IMR-90 (cell line): ENCODE data around the gene PSORS1C2. TPM values are rescaled to one million over a fixed set of nuclear protein-coding genes. Genes with fewer than 3 reads are reported as not detected.

Source experiments
- ATAC-seq: fragments of 200-7000 bp; cut with Tn5 transposase; 2 replicates; pipeline ENCODE4 v1.9.1; 2020; ENCODE audit warnings: low read depth, mild to moderate bottlenecking, moderate library complexity
- BruUV-seq: library from RNA; stranded (reverse); fragments of 400-500 nt; replicated peaks from 2 replicates; lab custom pipeline; 2021; lab: Mats Ljungman, UMichigan
- CTCF ChIA-PET: fragments of 300-600 bp; formaldehyde crosslinking; extraction: SDS; loops from one replicate; lab custom pipeline; 2021; ENCODE audit warnings: antibody characterized with exemption; lab: Yijun Ruan, JAX
- POLR2A ChIA-PET: fragments of 300-600 bp; sonication (Branson Sonifier 250); formaldehyde crosslinking; loops from one replicate; lab custom pipeline; 2022; ENCODE audit warnings: antibody characterized with exemption; ENCODE audit not compliant: unreplicated experiment; lab: Charles Lee
- DNase-seq: peaks from one replicate; pipeline ENCODE4 v3.0.0; 2013
- H2AFZ ChIP-seq: replicated peaks from 2 replicates; pipeline ENCODE3; 2013; ENCODE audit warnings: low read length, mild to moderate bottlenecking; ENCODE audit not compliant: poor library complexity
- H2AK5ac ChIP-seq: 2 replicates; pipeline ENCODE4 v1.6.1; 2013; ENCODE audit warnings: low read depth, low read length, inconsistent platforms
- H2AK9ac ChIP-seq: replicated peaks from 2 replicates; pipeline ENCODE3; 2013; ENCODE audit warnings: mild to moderate bottlenecking, low read depth, low read length, moderate library complexity; ENCODE audit not compliant: poor library complexity
- H2BK120ac ChIP-seq: 2 replicates; pipeline ENCODE4 v1.6.1; 2013; ENCODE audit warnings: low read depth, low read length, inconsistent platforms
- H2BK15ac ChIP-seq: 3 replicates; pipeline ENCODE4 v1.6.1; 2013; ENCODE audit warnings: low read depth, low read length, inconsistent platforms
- H2BK20ac ChIP-seq: 2 replicates; pipeline ENCODE4 v1.6.1; 2013; ENCODE audit warnings: low read depth, mild to moderate bottlenecking, inconsistent platforms, low read length, moderate library complexity
- H2BK5ac ChIP-seq: 2 replicates; pipeline ENCODE4 v1.6.1; 2013; ENCODE audit warnings: mild to moderate bottlenecking, low read depth, low read length, inconsistent platforms; ENCODE audit not compliant: poor library complexity, severe bottlenecking
- H3K14ac ChIP-seq: replicated peaks from 2 replicates; pipeline ENCODE4 v1.6.1; 2013; ENCODE audit warnings: low read depth, low read length, inconsistent platforms
- H3K18ac ChIP-seq: 2 replicates; pipeline ENCODE4 v1.6.1; 2013; ENCODE audit warnings: low read depth, low read length, control low read depth
- H3K23ac ChIP-seq: 2 replicates; pipeline ENCODE4 v1.6.1; 2013; ENCODE audit warnings: low read depth, low read length, inconsistent platforms
- H3K27ac ChIP-seq: 2 replicates; pipeline ENCODE4 v1.5.1; 2013; ENCODE audit warnings: mild to moderate bottlenecking, control low read depth, low read length; ENCODE audit not compliant: insufficient read depth
- H3K27me3 ChIP-seq: 2 replicates; pipeline ENCODE4 v1.6.1; 2013; ENCODE audit warnings: low read length; ENCODE audit not compliant: control insufficient read depth, insufficient read depth
- H3K36me3 ChIP-seq: 2 replicates; pipeline ENCODE4 v1.6.1; 2013; ENCODE audit warnings: low read length, mixed read lengths; ENCODE audit not compliant: control insufficient read depth, insufficient read depth
- H3K4ac ChIP-seq: 2 replicates; pipeline ENCODE4 v1.6.1; 2013; ENCODE audit warnings: low read depth, low read length, inconsistent platforms
- H3K4me1 ChIP-seq: 2 replicates; pipeline ENCODE4 v1.6.1; 2013; ENCODE audit warnings: low read length, mixed read lengths; ENCODE audit not compliant: control insufficient read depth, insufficient read depth
- H3K4me2 ChIP-seq: 2 replicates; pipeline ENCODE4 v1.6.1; 2013; ENCODE audit warnings: low read depth, mild to moderate bottlenecking, control low read depth, low read length, moderate library complexity
- H3K4me3 ChIP-seq: 2 replicates; pipeline ENCODE4 v1.5.1; 2013; ENCODE audit warnings: low read depth, mild to moderate bottlenecking, control low read depth, low read length, moderate library complexity; ENCODE audit not compliant: insufficient read depth
- H3K56ac ChIP-seq: 2 replicates; pipeline ENCODE4 v1.6.1; 2013; ENCODE audit warnings: low read length, inconsistent platforms; ENCODE audit not compliant: insufficient read depth; ENCODE audit errors: extremely low read depth
- H3K79me1 ChIP-seq, 2 experiments: 2 replicates each; pipeline ENCODE4 v1.6.1; 2013; ENCODE audit warnings: low read length in 2 of 2, inconsistent platforms in 1 of 2, low read depth in 1 of 2
- H3K9ac ChIP-seq: 2 replicates; pipeline ENCODE4 v1.6.1; 2013; ENCODE audit warnings: low read depth, low read length, control low read depth
- H3K9me1 ChIP-seq: 2 replicates; pipeline ENCODE4 v1.6.1; 2013; ENCODE audit warnings: low read length, inconsistent platforms; ENCODE audit not compliant: insufficient read depth
- H3K9me3 ChIP-seq: 2 replicates; pipeline ENCODE4 v1.6.1; 2013; ENCODE audit warnings: low read length; ENCODE audit not compliant: control insufficient read depth, insufficient read depth
- H4K20me1 ChIP-seq: 2 replicates; pipeline ENCODE4 v1.6.1; 2013; ENCODE audit warnings: low read length, inconsistent platforms; ENCODE audit not compliant: insufficient read depth
- H4K5ac ChIP-seq: 2 replicates; pipeline ENCODE4 v1.6.1; 2013; ENCODE audit warnings: mild to moderate bottlenecking, low read depth, low read length, control low read depth
- H4K8ac ChIP-seq, 2 experiments: 2 replicates each; pipeline ENCODE4 v1.6.1; 2013; ENCODE audit warnings: low read depth in 2 of 2, low read length in 2 of 2, control low read depth in 1 of 2, inconsistent platforms in 1 of 2
- H4K91ac ChIP-seq: 2 replicates; pipeline ENCODE4 v1.6.1; 2013; ENCODE audit warnings: low read depth, low read length, inconsistent platforms; ENCODE audit not compliant: insufficient read depth
- CEBPB ChIP-seq: IDR thresholded peaks from 2 replicates; pipeline ENCODE4 v1.6.1; 2012; ENCODE audit warnings: low read depth, low read length, improper control_type of control experiment
- CHD1 ChIP-seq: IDR thresholded peaks from 2 replicates; pipeline ENCODE4 v1.6.1; 2012; ENCODE audit warnings: low read depth, low read length, improper control_type of control experiment
- CTCF ChIP-seq: conservative IDR thresholded peaks from 2 replicates; pipeline ENCODE4 v1.5.1; 2012; ENCODE audit warnings: mild to moderate bottlenecking, low read depth, low read length, improper control_type of control experiment
- ELK1 ChIP-seq: fragments of 150-350 bp; IDR thresholded peaks from 2 replicates; pipeline ENCODE4 v1.6.1; 2016; ENCODE audit warnings: low read depth, mild to moderate bottlenecking, low read length, moderate library complexity, borderline replicate concordance
- FOS ChIP-seq: fragments of 150-350 bp; IDR thresholded peaks from 2 replicates; pipeline ENCODE4 v1.6.1; 2016; ENCODE audit warnings: low read depth, low read length
- MAFK ChIP-seq: IDR thresholded peaks from 2 replicates; pipeline ENCODE4 v1.6.1; 2012; ENCODE audit warnings: low read depth, low read length, improper control_type of control experiment
- MAZ ChIP-seq: IDR thresholded peaks from 2 replicates; pipeline ENCODE4 v1.6.1; 2012; ENCODE audit warnings: low read depth, mild to moderate bottlenecking, low read length, improper control_type of control experiment, moderate library complexity, borderline replicate concordance
- MXI1 ChIP-seq: IDR thresholded peaks from 2 replicates; pipeline ENCODE4 v1.6.1; 2012; ENCODE audit warnings: low read depth, mild to moderate bottlenecking, low read length, moderate library complexity, borderline replicate concordance
- POLR2A ChIP-seq: IDR thresholded peaks from 2 replicates; pipeline ENCODE4 v1.6.1; 2012; ENCODE audit warnings: mild to moderate bottlenecking, low read depth, low read length
- RAD21 ChIP-seq: IDR thresholded peaks from 2 replicates; pipeline ENCODE4 v1.6.1; 2012; ENCODE audit warnings: low read length, improper control_type of control experiment
- RCOR1 ChIP-seq: IDR thresholded peaks from 2 replicates; pipeline ENCODE4 v1.6.1; 2012; ENCODE audit warnings: mild to moderate bottlenecking, low read length, improper control_type of control experiment; ENCODE audit not compliant: insufficient replicate concordance
- SMC3 ChIP-seq: fragments of 150-350 bp; IDR thresholded peaks from 2 replicates; pipeline ENCODE4 v1.6.1; 2016; ENCODE audit warnings: low read depth, mild to moderate bottlenecking, antibody characterized with exemption, low read length, moderate library complexity
- WGBS, 2 experiments: methylation state at CpG; one replicate each; pipeline versions ENCODE4 v1.1.5 to v1.1.7; 2013; ENCODE audit warnings: missing lambda C conversion rate in 2 of 2; ENCODE audit not compliant: insufficient read length in 1 of 2; ENCODE audit errors: extremely low coverage in 2 of 2; 5-methylcytosine and 5-hydroxymethylcytosine counted together
- dilution Hi-C: fragments of 300-500 bp; cut with HindIII; formaldehyde crosslinking; loops from one replicate; pipeline ENCODE4 v1.14.3; 2018; ENCODE audit warnings: low sequenced_read_pairs; ENCODE audit not compliant: unreplicated experiment
- in situ Hi-C: fragments of 300-500 bp; cut with MboI; formaldehyde crosslinking; loops from 3 replicates; pipeline ENCODE4 v1.14.3; 2019; ENCODE audit warnings: low sequenced_read_pairs, inconsistent platforms, mixed read lengths
- intact Hi-C: fragments of 100-400 bp; cut with micrococcal nuclease; formaldehyde crosslinking; loops from 2 replicates; pipeline ENCODE4 v1.10.0; 2022
- polyA plus RNA-seq, 3 experiments: library from polyadenylated mRNA; depleted of rRNA; stranded (reverse); fragments of >200 nt; gene quantifications; 2 replicates each; pipeline ENCODE4 v1.2.3, GENCODE V29; 2012; ENCODE audit warnings: low replicate concordance in 1 of 3
- total RNA-seq: library from RNA; depleted of rRNA; stranded (reverse); fragments of >200 nt; gene quantifications from 2 replicates; pipeline ENCODE4 v1.2.3, GENCODE V29; 2012

PSORS1C2 gene
- total and polyA plus RNA-seq, 2 of the 4 experiments (the other 2 are of a cell fraction) = not detected

DNA sequence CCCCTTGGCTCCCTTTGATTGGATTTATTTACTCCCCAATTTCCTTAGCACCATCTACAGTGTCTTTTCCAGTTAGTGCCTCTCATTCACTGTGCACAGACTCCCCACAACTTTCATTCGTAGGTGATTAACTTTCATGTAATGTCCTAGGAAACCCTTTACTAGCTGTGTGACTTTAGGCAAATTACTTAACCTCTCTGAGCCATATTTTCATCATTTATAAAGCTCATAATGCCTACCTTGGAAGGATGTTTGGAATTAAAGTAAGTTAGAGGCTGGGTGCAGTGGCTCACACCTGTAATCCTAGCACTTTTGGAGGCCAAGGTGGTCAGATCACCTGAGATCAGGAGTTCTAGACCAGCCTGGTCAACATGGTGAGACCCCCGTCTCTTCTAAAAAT, 46.6 kb downstream of the PSORS1C2 start:
- no CpG with 5 or more reads among the region's 2 CpGs for WGBS, 2 experiments
- H3K4me2 ChIP-seq = no peak overlapping the region
- no peak overlapping the region for H4K5ac ChIP-seq
- H3K14ac ChIP-seq = no peak overlapping the region
- H3K4ac ChIP-seq = no peak overlapping the region
- no peak overlapping the region for H3K23ac ChIP-seq
- DNase-seq = no peak
- H2BK120ac ChIP-seq = no peak overlapping the region
- intact Hi-C loops = no loop called here
- no peak overlapping the region for H3K56ac ChIP-seq
- H3K36me3 ChIP-seq = no peaks in the 10 kb centered on the region
- TF ChIP-seq MAZ = no peak
- TF ChIP-seq CEBPB = no peak
- TF ChIP-seq MAFK = no peak
- no peak for TF ChIP-seq ELK1
- no peak for TF ChIP-seq FOS
- no peak for TF ChIP-seq POLR2A
- TF ChIP-seq SMC3 = no peak
- no peak for TF ChIP-seq CHD1
- TF ChIP-seq RAD21 = no peak
- no peak for TF ChIP-seq MXI1
- TF ChIP-seq RCOR1 = no peak
- no peak for TF ChIP-seq CTCF
- ChIA-PET CTCF (interaction anchor here (0.6 kb wide), 1 partner anchor 13 kb away, joined by 3 read pairs; no protein-coding TSS in a partner anchor), POLR2A (no interaction called here)
- H3K9me3 ChIP-seq = no peaks in the 10 kb centered on the region
- no peak overlapping the region for H2AFZ ChIP-seq
- H4K91ac ChIP-seq = no peak overlapping the region
- no peaks in the 10 kb centered on the region for H3K79me1 ChIP-seq
- no peak overlapping the region for H2BK15ac ChIP-seq
- H4K8ac ChIP-seq = no peak overlapping the region
- ATAC-seq = no peak
- dilution Hi-C loops = no loop called here
- no peak overlapping the region for H2AK5ac ChIP-seq
- no peaks in the 10 kb centered on the region for H3K4me1 ChIP-seq
- H3K18ac ChIP-seq = no peak overlapping the region
- H3K27ac ChIP-seq = no peak overlapping the region
- no peak overlapping the region for H2BK5ac ChIP-seq
- no peak overlapping the region for H3K9ac ChIP-seq
- H4K20me1 ChIP-seq = no peaks in the 10 kb centered on the region
- H3K27me3 ChIP-seq = peaks cover 4% of the 10 kb centered on the region
- no peaks in the 10 kb centered on the region for H3K9me1 ChIP-seq
- in situ Hi-C loops = loop anchor here (25.0 kb wide), 1 partner anchor 605 kb away; the partner anchor contains the start of gene HLA-E
- no TSS peak for BruUV-seq
- H3K4me3 ChIP-seq = no peak overlapping the region
- no peak overlapping the region for H2AK9ac ChIP-seq
- H2BK20ac ChIP-seq = no peak overlapping the region
